Endometrium (tissue), 2 donors: Measurements from ENCODE around the gene PRR19.

Source experiments
- FAIRE-seq: peaks from 2 replicates; lab custom pipeline; 2012; peaks lifted over from hg19 to GRCh38; lab: Jason Lieb, UNC
- donor health status: control.
- donor health status: control.

Gene PRR19

GRCh38 chr19:42271045-42271419 is 30.9 kb upstream of the PRR19 start:
- FAIRE-seq = no peak

GRCh38 chr19:42271861-42272534 is 29.9 kb upstream of the PRR19 start:
- no peak for FAIRE-seq

GRCh38 chr19:42272535-42272897 is 29.4 kb upstream of the PRR19 start:
- FAIRE-seq = no peak

- FAIRE-seq = no peak
Observed at GRCh38 chr19:42272989-42273406, 28.9 kb upstream of the PRR19 start.

- FAIRE-seq = no peak
Observed at GRCh38 chr19:42273407-42274064, 28.4 kb upstream of the PRR19 start.

GRCh38 chr19:42274065-42274682 is 27.8 kb upstream of the PRR19 start:
- FAIRE-seq = no peak

- no peak for FAIRE-seq
Observed at GRCh38 chr19:42275103-42275502, 26.8 kb upstream of the PRR19 start.

GRCh38 chr19:42275517-42275916 is 26.4 kb upstream of the PRR19 start:
- FAIRE-seq = no peak

- no peak for FAIRE-seq
Observed at GRCh38 chr19:42276284-42276683, 25.6 kb upstream of the PRR19 start.

GRCh38 chr19:42276821-42277220 is 25.1 kb upstream of the PRR19 start:
- FAIRE-seq = no peak

GRCh38 chr19:42277821-42278451 is 24.0 kb upstream of the PRR19 start:
- FAIRE-seq = no peak

- no peak for FAIRE-seq
Observed at GRCh38 chr19:42278452-42279154, 23.3 kb upstream of the PRR19 start.

GRCh38 chr19:42279155-42279901 is 22.6 kb upstream of the PRR19 start:
- no peak for FAIRE-seq

- FAIRE-seq = no peak
Observed at GRCh38 chr19:42279902-42280814, 21.8 kb upstream of the PRR19 start.

- FAIRE-seq = no peak
Observed at GRCh38 chr19:42280815-42281145, 21.2 kb upstream of the PRR19 start.

- no peak for FAIRE-seq
Observed at GRCh38 chr19:42281146-42281826, 20.6 kb upstream of the PRR19 start.

GRCh38 chr19:42281827-42282762 is 19.8 kb upstream of the PRR19 start:
- FAIRE-seq = no peak

GRCh38 chr19:42282819-42283187 is 19.1 kb upstream of the PRR19 start:
- FAIRE-seq = no peak
